Upper lobe of left lung (tissue), 4 donors: ENCODE measurements around the gene DPCD.

Experiments
- CTCF ChIP-seq, 6 experiments: fragments of 450-650 bp in 4 of 6; fragments of 200-600 bp in 2 of 6; sonication (generic) in 2 of 6; IDR thresholded peaks; one replicate each; pipeline ENCODE4 v1.5.1; 2016 to 2019; ENCODE audit warnings: antibody characterized with exemption in 6 of 6
- EP300 ChIP-seq, 4 donors: sonication (generic); formaldehyde crosslinking; IDR thresholded peaks; one replicate each; pipeline ENCODE4 v1.5.1; 2017; ENCODE audit warnings: antibody characterized with exemption in 4 of 4, control low read depth in 2 of 4
- POLR2A ChIP-seq, 4 donors: fragments of 450-650 bp; IDR thresholded peaks; one replicate each; pipeline ENCODE4 v1.5.1; 2016 to 2017; ENCODE audit warnings: antibody characterized with exemption in 4 of 4, mild to moderate bottlenecking in 2 of 4
- POLR2AphosphoS5 ChIP-seq, 2 donors: sonication (generic); formaldehyde crosslinking; IDR thresholded peaks; one replicate each; pipeline ENCODE4 v1.5.1; 2017; ENCODE audit warnings: antibody characterized with exemption in 2 of 2

- no peak for TF ChIP-seq CTCF (IDR thresholded peaks at IDR 0.05)
- TF ChIP-seq POLR2A (IDR thresholded peaks at IDR 0.05): no peak
- no peak for TF ChIP-seq POLR2AphosphoS5 (IDR thresholded peaks at IDR 0.05)
- TF ChIP-seq EP300 (IDR thresholded peaks at IDR 0.05): no peak
Observed at GRCh38 chr10:101559596-101560297, 28.4 kb upstream of the DPCD start.
